GM12878 (cell line): ENCODE measurements around the gene GANC. TPM values are rescaled to one million over a fixed set of nuclear protein-coding genes. Genes with fewer than 3 reads are reported as not detected.

ENCODE experiments used
- ATAC-seq: fragments of 200-7000 bp; cut with Tn5 transposase; 3 replicates; pipeline ENCODE4 v1.9.1; 2020; ENCODE audit warnings: mild to moderate bottlenecking, moderate library complexity
- BruUV-seq: library from RNA; stranded (reverse); fragments of 400-500 nt; replicated peaks from 2 replicates; lab custom pipeline; 2021; lab: Mats Ljungman, UMichigan
- CTCF ChIA-PET: fragments of 300-600 bp; sonication (Branson Sonifier 250); formaldehyde crosslinking; extraction: SDS; loops from one replicate; lab custom pipeline; 2021; ENCODE audit warnings: inconsistent platforms; lab: Yijun Ruan, JAX
- POLR2A ChIA-PET: fragments of 350-600 bp; formaldehyde crosslinking; extraction: SDS; loops from one replicate; lab custom pipeline; 2021; ENCODE audit warnings: inconsistent platforms; lab: Charles Lee
- RAD21 ChIA-PET: fragments of 300-600 bp; sonication (Branson Sonifier 250); formaldehyde crosslinking; loops from one replicate; lab custom pipeline; 2023; ENCODE audit warnings: antibody characterized with exemption; ENCODE audit not compliant: unreplicated experiment; lab: Charles Lee
- SMC1A ChIA-PET: fragments of 300-600 bp; sonication (Branson Sonifier 250); formaldehyde crosslinking; loops from one replicate; lab custom pipeline; 2023; ENCODE audit not compliant: unreplicated experiment, uncharacterized antibody; lab: Charles Lee
- DNase-seq: peaks from one replicate; pipeline ENCODE4 v3.0.0-alpha.2; 2011; ENCODE audit warnings: low read depth, low spot score
- FAIRE-seq: peaks from 3 replicates; lab custom pipeline; 2011; peaks lifted over from hg19 to GRCh38; lab: Jason Lieb, UNC
- H2AFZ ChIP-seq: 2 replicates; pipeline ENCODE4 v1.6.0; 2011; ENCODE audit warnings: low read depth, low read length, control low read depth; ENCODE audit not compliant: control insufficient read depth
- H3K27ac ChIP-seq: 2 replicates; pipeline ENCODE4 v1.5.1; 2011; ENCODE audit warnings: control low read depth; ENCODE audit not compliant: control insufficient read depth, insufficient read depth
- H3K27me3 ChIP-seq, 2 experiments: replicated peaks in 1 of 2; 2 replicates each; pipeline versions ENCODE4 v1.6.0 to v1.6.1; 2011; ENCODE audit warnings: low read length in 1 of 2; ENCODE audit not compliant: control insufficient read depth in 2 of 2, insufficient read depth in 2 of 2
- H3K36me3 ChIP-seq, 2 experiments: 2 replicates each; pipeline ENCODE4 v1.5.1; 2011; ENCODE audit warnings: low read length in 1 of 2; ENCODE audit not compliant: control insufficient read depth in 2 of 2, insufficient read depth in 2 of 2
- H3K4me1 ChIP-seq: 2 replicates; pipeline ENCODE4 v1.6.1; 2011; ENCODE audit warnings: mild to moderate bottlenecking, low read length, moderate library complexity, mixed read lengths; ENCODE audit not compliant: control insufficient read depth, insufficient read depth
- H3K4me2 ChIP-seq: 2 replicates; pipeline ENCODE4 v1.6.0; 2011; ENCODE audit warnings: control low read depth; ENCODE audit not compliant: control insufficient read depth, insufficient read depth
- H3K4me3 ChIP-seq: fragments of 200-600 bp; sonication (generic); 2 replicates; pipeline ENCODE4 v1.5.1; 2016
- H3K79me2 ChIP-seq: 2 replicates; pipeline ENCODE4 v1.6.0; 2011; ENCODE audit warnings: low read length; ENCODE audit not compliant: control insufficient read depth, insufficient read depth
- H3K9ac ChIP-seq: 2 replicates; pipeline ENCODE4 v1.8.0; 2011; ENCODE audit warnings: low read length, control low read depth, mixed read lengths; ENCODE audit not compliant: control insufficient read depth, insufficient read depth
- H3K9me3 ChIP-seq: replicated peaks from 3 replicates; pipeline ENCODE4 v1.5.1; 2011; ENCODE audit warnings: mild to moderate bottlenecking, low read length; ENCODE audit not compliant: control insufficient read depth, insufficient read depth
- H4K20me1 ChIP-seq: 2 replicates; pipeline ENCODE4 v1.6.0; 2011; ENCODE audit not compliant: control insufficient read depth, insufficient read depth
- ATF7 ChIP-seq: fragments of 450-650 bp; IDR thresholded peaks from 2 replicates; pipeline ENCODE4 v1.6.1; 2016; ENCODE audit warnings: low read depth, mild to moderate bottlenecking
- BCL11A ChIP-seq: IDR thresholded peaks from 2 replicates; pipeline ENCODE4 v1.6.1; 2011; ENCODE audit warnings: low read depth, low read length
- CREB1 ChIP-seq: IDR thresholded peaks from 2 replicates; pipeline ENCODE4 v1.6.1; 2012; ENCODE audit warnings: low read depth, mild to moderate bottlenecking, inconsistent platforms
- HCFC1 ChIP-seq: fragments of 150-350 bp; IDR thresholded peaks from 2 replicates; pipeline ENCODE4 v1.6.1; 2014; ENCODE audit warnings: low read length
- IRF3 ChIP-seq: fragments of 450-650 bp; IDR thresholded peaks from 2 replicates; pipeline ENCODE4 v1.6.1; 2014; ENCODE audit warnings: mild to moderate bottlenecking
- LARP7 ChIP-seq: fragments of 450-650 bp; IDR thresholded peaks from 2 replicates; pipeline ENCODE4 v1.6.1; 2017; ENCODE audit warnings: mild to moderate bottlenecking
- NBN ChIP-seq: fragments of 450-650 bp; IDR thresholded peaks from 2 replicates; pipeline ENCODE4 v1.6.1; 2016
- NFYB ChIP-seq: IDR thresholded peaks from 2 replicates; pipeline ENCODE4 v1.6.1; 2011; ENCODE audit warnings: low read depth, mild to moderate bottlenecking, low read length, improper control_type of control experiment, moderate library complexity; ENCODE audit not compliant: insufficient read depth
- NR2C2 ChIP-seq: IDR thresholded peaks from 2 replicates; pipeline ENCODE4 v1.6.1; 2011; ENCODE audit warnings: borderline replicate concordance, low read depth; ENCODE audit not compliant: control insufficient read depth, insufficient read length
- PML ChIP-seq: IDR thresholded peaks from 2 replicates; pipeline ENCODE4 v1.6.1; 2012; ENCODE audit warnings: low read length, inconsistent platforms
- RFX5 ChIP-seq: IDR thresholded peaks from 2 replicates; pipeline ENCODE4 v1.6.1; 2011; ENCODE audit warnings: low read depth, low read length, improper control_type of control experiment
- SMAD5 ChIP-seq: IDR thresholded peaks from 2 replicates; pipeline ENCODE4 v1.6.1; 2016; ENCODE audit warnings: antibody characterized with exemption, low read depth
- ZNF384 ChIP-seq: IDR thresholded peaks from 2 replicates; pipeline ENCODE4 v1.6.1; 2012; ENCODE audit warnings: low read depth, mild to moderate bottlenecking, low read length, improper control_type of control experiment, borderline replicate concordance
- WGBS: methylation state at CpG from one replicate; pipeline ENCODE4 v1.1.6; 2016; ENCODE audit warnings: low lambda C conversion rate; ENCODE audit not compliant: insufficient replicate concordance, insufficient coverage; ENCODE audit errors: missing lambda C conversion rate; 5-methylcytosine and 5-hydroxymethylcytosine counted together
- in situ Hi-C: fragments of 300-500 bp; cut with MboI; formaldehyde crosslinking; loops from 9 replicates; pipeline ENCODE4 v1.14.3; 2018; ENCODE audit warnings: mixed read lengths
- intact Hi-C: fragments of 100-400 bp; cut with micrococcal nuclease; formaldehyde crosslinking; loops from one replicate; pipeline ENCODE4 v1.14.2; 2022; ENCODE audit not compliant: unreplicated experiment
- polyA plus RNA-seq, 11 experiments: library from polyadenylated mRNA; depleted of rRNA in 4 of 11; unstranded in 6 of 11; stranded (reverse) in 5 of 11; fragments of >200 nt; fragmentation: Nextera tagmentation in 4 of 11; fragmentation: Illumina TruSeq in 1 of 11; extraction: Ambion mirVana in 4 of 11; extraction: Trizol in 1 of 11; gene quantifications; 1 replicate in 1 of 11; 2 replicates in 10 of 11; pipeline versions ENCODE4 v1.2.1 to v1.2.3, GENCODE V29; 2011 to 2016; ENCODE audit warnings: inconsistent platforms in 2 of 11, missing spikeins in 2 of 11, low read depth in 1 of 11
- total RNA-seq, 4 experiments: library from RNA; depleted of rRNA in 3 of 4; stranded (reverse); fragments of >200 nt in 3 of 4; fragmentation: Illumina TruSeq in 1 of 4; extraction: Trizol in 1 of 4; gene quantifications; 2 replicates each; pipeline versions ENCODE4 v1.2.1 to v1.2.3, GENCODE V29; 2013 to 2021
- TF ChIP-seq, protein P1 (sequence below): IDR thresholded peaks from 2 replicates; pipeline ENCODE4 v1.6.1; 2012; ENCODE audit warnings: low read depth, low read length, improper control_type of control experiment
- TF ChIP-seq, protein P2 (sequence below): IDR thresholded peaks from 2 replicates; pipeline ENCODE4 v1.6.1; 2011; ENCODE audit warnings: low read depth, low read length, improper control_type of control experiment, borderline replicate concordance
- TF ChIP-seq, protein P3 (sequence below): IDR thresholded peaks from 2 replicates; pipeline ENCODE4 v1.6.1; 2012; ENCODE audit warnings: low read depth, low read length, improper control_type of control experiment
- TF ChIP-seq, protein P4 (sequence below): fragments of 450-650 bp; IDR thresholded peaks from 2 replicates; pipeline ENCODE4 v1.6.1; 2018; ENCODE audit warnings: borderline replicate concordance, mild to moderate bottlenecking; ENCODE audit not compliant: partially characterized antibody

GANC gene
- total and polyA plus RNA-seq, 10 of the 15 experiments (the other 5 are each of a cell fraction or from before 2014, with no cell fraction given) = 11.3 to 35.3 (median 23.0) TPM

- ChIA-PET CTCF (interaction anchor here (0.8 kb wide), 1 partner anchor 251 kb away, joined by 5 read pairs; no protein-coding TSS in a partner anchor), POLR2A (no interaction called here), RAD21 (no interaction called here), SMC1A (no interaction called here)
- Histone ChIP-seq H3K9me3 (no peaks in the 10 kb centered on the region; the same call in 2 of the 3 replicates), H3K27me3 (no peaks in the 10 kb centered on the region), H3K4me1 (no peaks in the 10 kb centered on the region), H3K4me3 (no peak overlapping the region), H3K4me2 (no peak overlapping the region), H3K9ac (no peak overlapping the region), H3K36me3 (0 out of 4 replicates have a peak, but pooled peaks cover 0 to 3% of the 10 kb centered on the region in 2 experiments), H4K20me1 (no peaks in the 10 kb centered on the region), H3K79me2 (no peaks in the 10 kb centered on the region), H3K27ac (no peak overlapping the region), H2AFZ (no peak overlapping the region)
- FAIRE-seq = no peak
- no TSS peak for BruUV-seq
- intact Hi-C loops = no loop called here
- ATAC-seq = no peak
- no peak for DNase-seq
- in situ Hi-C loops = no loop called here
- WGBS = 93% methylated on average over 2 of the region's 2 CpGs
- TF ChIP-seq LARP7 (no peak), CREB1 (no peak), BCL11A (no peak), IRF3 (no peak), RFX5 (no peak), NFYB (no peak), HCFC1 (no peak), ATF7 (no peak), ZNF384 (no peak), SMAD5 (no peak), NR2C2 (no peak), PML (no peak), NBN (no peak)
- TF ChIP-seq, protein P1, sequence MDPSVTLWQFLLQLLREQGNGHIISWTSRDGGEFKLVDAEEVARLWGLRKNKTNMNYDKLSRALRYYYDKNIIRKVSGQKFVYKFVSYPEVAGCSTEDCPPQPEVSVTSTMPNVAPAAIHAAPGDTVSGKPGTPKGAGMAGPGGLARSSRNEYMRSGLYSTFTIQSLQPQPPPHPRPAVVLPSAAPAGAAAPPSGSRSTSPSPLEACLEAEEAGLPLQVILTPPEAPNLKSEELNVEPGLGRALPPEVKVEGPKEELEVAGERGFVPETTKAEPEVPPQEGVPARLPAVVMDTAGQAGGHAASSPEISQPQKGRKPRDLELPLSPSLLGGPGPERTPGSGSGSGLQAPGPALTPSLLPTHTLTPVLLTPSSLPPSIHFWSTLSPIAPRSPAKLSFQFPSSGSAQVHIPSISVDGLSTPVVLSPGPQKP = no peak
- TF ChIP-seq, protein P2, sequence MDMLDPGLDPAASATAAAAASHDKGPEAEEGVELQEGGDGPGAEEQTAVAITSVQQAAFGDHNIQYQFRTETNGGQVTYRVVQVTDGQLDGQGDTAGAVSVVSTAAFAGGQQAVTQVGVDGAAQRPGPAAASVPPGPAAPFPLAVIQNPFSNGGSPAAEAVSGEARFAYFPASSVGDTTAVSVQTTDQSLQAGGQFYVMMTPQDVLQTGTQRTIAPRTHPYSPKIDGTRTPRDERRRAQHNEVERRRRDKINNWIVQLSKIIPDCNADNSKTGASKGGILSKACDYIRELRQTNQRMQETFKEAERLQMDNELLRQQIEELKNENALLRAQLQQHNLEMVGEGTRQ = no peak
- TF ChIP-seq, protein P3, sequence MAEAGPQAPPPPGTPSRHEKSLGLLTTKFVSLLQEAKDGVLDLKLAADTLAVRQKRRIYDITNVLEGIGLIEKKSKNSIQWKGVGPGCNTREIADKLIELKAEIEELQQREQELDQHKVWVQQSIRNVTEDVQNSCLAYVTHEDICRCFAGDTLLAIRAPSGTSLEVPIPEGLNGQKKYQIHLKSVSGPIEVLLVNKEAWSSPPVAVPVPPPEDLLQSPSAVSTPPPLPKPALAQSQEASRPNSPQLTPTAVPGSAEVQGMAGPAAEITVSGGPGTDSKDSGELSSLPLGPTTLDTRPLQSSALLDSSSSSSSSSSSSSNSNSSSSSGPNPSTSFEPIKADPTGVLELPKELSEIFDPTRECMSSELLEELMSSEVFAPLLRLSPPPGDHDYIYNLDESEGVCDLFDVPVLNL = no peak
- TF ChIP-seq, protein P4, sequence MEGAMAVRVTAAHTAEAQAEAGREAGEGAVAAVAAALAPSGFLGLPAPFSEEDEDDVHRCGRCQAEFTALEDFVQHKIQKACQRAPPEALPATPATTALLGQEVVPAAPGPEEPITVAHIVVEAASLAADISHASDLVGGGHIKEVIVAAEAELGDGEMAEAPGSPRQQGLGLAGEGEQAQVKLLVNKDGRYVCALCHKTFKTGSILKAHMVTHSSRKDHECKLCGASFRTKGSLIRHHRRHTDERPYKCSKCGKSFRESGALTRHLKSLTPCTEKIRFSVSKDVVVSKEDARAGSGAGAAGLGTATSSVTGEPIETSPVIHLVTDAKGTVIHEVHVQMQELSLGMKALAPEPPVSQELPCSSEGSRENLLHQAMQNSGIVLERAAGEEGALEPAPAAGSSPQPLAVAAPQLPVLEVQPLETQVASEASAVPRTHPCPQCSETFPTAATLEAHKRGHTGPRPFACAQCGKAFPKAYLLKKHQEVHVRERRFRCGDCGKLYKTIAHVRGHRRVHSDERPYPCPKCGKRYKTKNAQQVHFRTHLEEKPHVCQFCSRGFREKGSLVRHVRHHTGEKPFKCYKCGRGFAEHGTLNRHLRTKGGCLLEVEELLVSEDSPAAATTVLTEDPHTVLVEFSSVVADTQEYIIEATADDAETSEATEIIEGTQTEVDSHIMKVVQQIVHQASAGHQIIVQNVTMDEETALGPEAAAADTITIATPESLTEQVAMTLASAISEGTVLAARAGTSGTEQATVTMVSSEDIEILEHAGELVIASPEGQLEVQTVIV = no peak
Measured at GRCh38 chr15:42335074-42335473, 62.1 kb downstream of the GANC start.
